ENCODE results near the gene SUPT7L.
A peak's percentile ranks its signal among the peaks of the same experiment; 100 is the strongest.
"Not testable (repeated sequence)": the region's sequence is repeated elsewhere in the genome, so short reads cannot be mapped to it uniquely, and the experiment has no call there.

SUPT7L gene

GRCh38 chr2:27651056-27651455, 12.4 kb downstream of the SUPT7L start:
- no peaks in the 10 kb centered on the region for H3K9me3 ChIP-seq (ENCODE audit: control insufficient read depth, low read length)
- H3K27me3 ChIP-seq (ENCODE audit: control insufficient read depth, insufficient read depth, low read length): no peaks in the 10 kb centered on the region
- H3K9ac ChIP-seq (ENCODE audit: low read length): no peak overlapping the region
- no peaks in the 10 kb centered on the region for H3K4me1 ChIP-seq (ENCODE audit: control insufficient read depth, insufficient read depth, low read length)
- H3K36me3 ChIP-seq (ENCODE audit: control insufficient read depth, insufficient read depth, low read length): peaks cover 6% of the 10 kb centered on the region
- no peak overlapping the region for H3K4me3 ChIP-seq (ENCODE audit: low read length)

GRCh38 chr2:27647737-27648136, 15.7 kb downstream of the SUPT7L start:
- no peaks in the 10 kb centered on the region for H3K9me3 ChIP-seq (ENCODE audit: control insufficient read depth, low read length)
- no peaks in the 10 kb centered on the region for H3K27me3 ChIP-seq (ENCODE audit: control insufficient read depth, insufficient read depth, low read length)
- H3K9ac ChIP-seq (ENCODE audit: low read length): no peak overlapping the region
- no peaks in the 10 kb centered on the region for H3K36me3 ChIP-seq (ENCODE audit: control insufficient read depth, insufficient read depth, low read length)
- no peak overlapping the region for H3K4me3 ChIP-seq (ENCODE audit: low read length)
- H3K4me1 ChIP-seq (ENCODE audit: control insufficient read depth, insufficient read depth, low read length): no peaks in the 10 kb centered on the region

- no peaks in the 10 kb centered on the region for H3K9me3 ChIP-seq (ENCODE audit: control insufficient read depth, low read length)
- no peak overlapping the region for H3K4me3 ChIP-seq (ENCODE audit: low read length)
- H3K4me1 ChIP-seq (ENCODE audit: control insufficient read depth, insufficient read depth, low read length): no peaks in the 10 kb centered on the region
- H3K9ac ChIP-seq (ENCODE audit: low read length): no peak overlapping the region
- no peaks in the 10 kb centered on the region for H3K36me3 ChIP-seq (ENCODE audit: control insufficient read depth, insufficient read depth, low read length)
- H3K27me3 ChIP-seq (ENCODE audit: control insufficient read depth, insufficient read depth, low read length): no peaks in the 10 kb centered on the region
Measured at GRCh38 chr2:27647289-27647688, 16.1 kb downstream of the SUPT7L start.

- Histone ChIP-seq H3K9me3 (ENCODE audit: control insufficient read depth, low read length) (no peaks in the 10 kb centered on the region), H3K9ac (ENCODE audit: low read length) (no peak overlapping the region), H3K4me1 (ENCODE audit: control insufficient read depth, insufficient read depth, low read length) (no peaks in the 10 kb centered on the region), H3K36me3 (ENCODE audit: control insufficient read depth, insufficient read depth, low read length) (no peaks in the 10 kb centered on the region), H3K4me3 (ENCODE audit: low read length) (no peak overlapping the region), H3K27me3 (ENCODE audit: control insufficient read depth, insufficient read depth, low read length) (no peaks in the 10 kb centered on the region)
Measured at GRCh38 chr2:27645197-27645596, 18.2 kb downstream of the SUPT7L start.

- Histone ChIP-seq H3K9ac (ENCODE audit: low read length) (no peak overlapping the region), H3K36me3 (ENCODE audit: control insufficient read depth, insufficient read depth, low read length) (peaks cover 7% of the 10 kb centered on the region), H3K27me3 (ENCODE audit: control insufficient read depth, insufficient read depth, low read length) (no peaks in the 10 kb centered on the region), H3K4me3 (ENCODE audit: low read length) (no peak overlapping the region), H3K9me3 (ENCODE audit: control insufficient read depth, low read length) (no peaks in the 10 kb centered on the region), H3K4me1 (ENCODE audit: control insufficient read depth, insufficient read depth, low read length) (no peaks in the 10 kb centered on the region)
Measured at GRCh38 chr2:27640722-27641245, 22.6 kb downstream of the SUPT7L start.

GRCh38 chr2:27638709-27639108, 24.7 kb downstream of the SUPT7L start:
- Histone ChIP-seq H3K4me1 (ENCODE audit: control insufficient read depth, insufficient read depth, low read length) (no peaks in the 10 kb centered on the region), H3K9ac (ENCODE audit: low read length) (no peak overlapping the region), H3K9me3 (ENCODE audit: control insufficient read depth, low read length) (no peaks in the 10 kb centered on the region), H3K4me3 (ENCODE audit: low read length) (no peak overlapping the region), H3K36me3 (ENCODE audit: control insufficient read depth, insufficient read depth, low read length) (peaks cover 7% of the 10 kb centered on the region), H3K27me3 (ENCODE audit: control insufficient read depth, insufficient read depth, low read length) (no peaks in the 10 kb centered on the region)

GRCh38 chr2:27638037-27638637, 25.3 kb downstream of the SUPT7L start:
- Histone ChIP-seq H3K4me3 (ENCODE audit: low read length) (no peak overlapping the region), H3K9me3 (ENCODE audit: control insufficient read depth, low read length) (no peaks in the 10 kb centered on the region), H3K9ac (ENCODE audit: low read length) (no peak overlapping the region), H3K36me3 (ENCODE audit: control insufficient read depth, insufficient read depth, low read length) (peaks cover 7% of the 10 kb centered on the region), H3K27me3 (ENCODE audit: control insufficient read depth, insufficient read depth, low read length) (no peaks in the 10 kb centered on the region), H3K4me1 (ENCODE audit: control insufficient read depth, insufficient read depth, low read length) (no peaks in the 10 kb centered on the region)

GRCh38 chr2:27636766-27637165, 26.6 kb downstream of the SUPT7L start:
- Histone ChIP-seq H3K4me3 (ENCODE audit: low read length) (no peak overlapping the region), H3K9ac (ENCODE audit: low read length) (no peak overlapping the region), H3K4me1 (ENCODE audit: control insufficient read depth, insufficient read depth, low read length) (no peaks in the 10 kb centered on the region), H3K27me3 (ENCODE audit: control insufficient read depth, insufficient read depth, low read length) (no peaks in the 10 kb centered on the region), H3K9me3 (ENCODE audit: control insufficient read depth, low read length) (no peaks in the 10 kb centered on the region), H3K36me3 (ENCODE audit: control insufficient read depth, insufficient read depth, low read length) (peaks cover 7% of the 10 kb centered on the region)

- peaks cover 5% of the 10 kb centered on the region for H3K4me1 ChIP-seq (ENCODE audit: control insufficient read depth, insufficient read depth, low read length)
- H3K9me3 ChIP-seq (ENCODE audit: control insufficient read depth, low read length): no peaks in the 10 kb centered on the region
- no peak overlapping the region for H3K9ac ChIP-seq (ENCODE audit: low read length)
- H3K36me3 ChIP-seq (ENCODE audit: control insufficient read depth, insufficient read depth, low read length): no peaks in the 10 kb centered on the region
- H3K27me3 ChIP-seq (ENCODE audit: control insufficient read depth, insufficient read depth, low read length): no peaks in the 10 kb centered on the region
- no peak overlapping the region for H3K4me3 ChIP-seq (ENCODE audit: low read length)
Measured at GRCh38 chr2:27634291-27634690, 29.1 kb downstream of the SUPT7L start.

- H3K4me1 ChIP-seq (ENCODE audit: control insufficient read depth, insufficient read depth, low read length): peaks cover 11% of the 10 kb centered on the region
- H3K36me3 ChIP-seq (ENCODE audit: control insufficient read depth, insufficient read depth, low read length); H3K9ac ChIP-seq (ENCODE audit: low read length); H3K9me3 ChIP-seq (ENCODE audit: control insufficient read depth, low read length); H3K27me3 ChIP-seq (ENCODE audit: control insufficient read depth, insufficient read depth, low read length); H3K4me3 ChIP-seq (ENCODE audit: low read length): not testable (repeated sequence)
Measured at GRCh38 chr2:27630257-27630656, 33.2 kb downstream of the SUPT7L start.

GRCh38 chr2:27628767-27629709, 34.4 kb downstream of the SUPT7L start, which contains the start of the genes CCDC121 and GPN1:
TSS of gene CCDC121 (minus strand) at chr2:27629012. CDS start at chr2:27627799, 1,213 bp downstream.
TSS of gene GPN1 (plus strand) at chr2:27629050. CDS start at chr2:27629059, 9 bp downstream.
- Histone ChIP-seq H3K9ac (ENCODE audit: low read length) (peak within 1 kb of the TSS; percentile 94), H3K27me3 (ENCODE audit: control insufficient read depth, insufficient read depth, low read length) (no peaks in the 10 kb centered on the region), H3K9me3 (ENCODE audit: control insufficient read depth, low read length) (no peaks in the 10 kb centered on the region), H3K4me3 (ENCODE audit: low read length) (peak within 1 kb of the TSS; percentile 85), H3K36me3 (ENCODE audit: control insufficient read depth, insufficient read depth, low read length) (no peaks in the 10 kb centered on the region), H3K4me1 (ENCODE audit: control insufficient read depth, insufficient read depth, low read length) (peaks cover 11% of the 10 kb centered on the region)

Data from mucosa of stomach (tissue), 1 donor.